ENCODE measurements around the gene CACNA1C.

The CACNA1C gene

DNA sequence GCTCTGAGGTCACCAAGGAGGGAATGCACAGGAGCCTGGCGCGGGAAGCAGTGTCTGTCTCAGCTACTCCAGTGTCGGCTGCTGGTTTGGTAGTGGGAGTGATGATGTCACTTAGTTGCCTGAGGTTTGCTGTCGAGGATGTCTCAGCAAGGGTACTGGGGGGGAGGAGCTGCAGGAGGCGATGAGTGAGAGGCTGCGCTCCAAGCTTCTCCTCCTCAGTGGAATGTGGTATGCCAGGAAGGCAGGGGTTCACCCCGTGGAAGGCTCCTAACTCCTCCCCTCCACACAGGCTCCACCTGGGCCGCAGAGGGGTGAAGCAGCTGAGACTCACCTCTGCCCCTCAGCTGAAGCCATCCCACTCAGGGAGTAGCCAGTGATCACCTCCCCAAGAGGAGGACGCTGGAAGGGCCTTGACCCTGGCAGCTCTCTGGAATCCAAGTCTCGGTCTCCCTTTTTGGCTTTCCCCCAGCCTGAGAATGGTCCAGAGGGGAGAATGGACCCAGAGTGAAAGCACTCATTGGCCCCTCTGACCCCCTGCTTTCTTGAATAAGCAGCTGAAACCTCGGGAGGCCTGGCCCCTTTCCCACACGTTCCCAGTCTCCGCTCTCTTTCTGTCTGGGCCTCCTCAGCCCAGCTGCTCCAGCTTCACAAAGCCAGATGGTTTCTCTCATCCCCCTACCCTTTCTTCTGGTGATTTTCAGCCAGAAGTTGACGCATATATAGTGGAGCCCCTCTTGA lies 563.0 kb downstream of the CACNA1C start:
- DNase-seq: no peak

DNA sequence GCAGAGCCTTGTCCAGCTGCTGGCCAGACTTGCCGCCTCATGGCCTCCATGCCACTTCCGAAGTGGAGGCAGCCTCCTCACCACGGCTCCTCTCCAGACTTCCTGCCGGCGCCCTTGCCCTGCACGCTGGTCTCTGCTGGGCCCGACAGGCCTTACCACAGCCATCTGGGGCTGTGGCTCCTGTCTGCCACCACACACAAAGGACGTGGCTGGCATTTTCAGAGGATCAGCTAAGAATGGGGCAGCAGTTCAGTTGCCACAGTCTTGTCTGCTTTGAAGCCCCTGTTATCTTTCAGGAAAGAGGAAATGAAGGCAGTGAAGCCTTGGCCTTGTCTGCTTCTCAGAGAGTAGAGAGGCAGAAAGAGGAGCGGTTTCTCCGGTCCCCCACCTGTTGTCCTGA lies 564.0 kb downstream of the CACNA1C start:
- no peak for DNase-seq

DNA sequence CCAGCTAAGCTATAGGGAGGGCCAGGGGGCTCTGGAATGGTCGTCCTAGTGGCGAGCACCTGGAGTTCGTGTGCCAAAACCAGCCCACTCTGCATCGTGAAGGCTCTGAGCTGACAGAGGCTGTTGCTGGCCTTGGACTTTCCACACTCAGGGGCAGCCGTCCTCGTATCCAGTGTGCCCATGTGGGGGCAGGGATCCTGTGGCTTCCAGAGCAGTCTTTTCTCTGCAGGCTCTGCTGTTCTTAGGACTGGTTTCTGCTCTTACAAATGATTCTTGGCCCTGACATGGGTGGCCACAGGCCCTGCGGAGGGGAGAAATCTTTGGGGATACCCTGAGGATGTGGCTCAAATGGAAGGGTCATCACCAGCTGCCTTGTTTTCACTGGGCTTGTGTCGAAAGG lies 564.6 kb downstream of the CACNA1C start:
- no peak for DNase-seq

DNA sequence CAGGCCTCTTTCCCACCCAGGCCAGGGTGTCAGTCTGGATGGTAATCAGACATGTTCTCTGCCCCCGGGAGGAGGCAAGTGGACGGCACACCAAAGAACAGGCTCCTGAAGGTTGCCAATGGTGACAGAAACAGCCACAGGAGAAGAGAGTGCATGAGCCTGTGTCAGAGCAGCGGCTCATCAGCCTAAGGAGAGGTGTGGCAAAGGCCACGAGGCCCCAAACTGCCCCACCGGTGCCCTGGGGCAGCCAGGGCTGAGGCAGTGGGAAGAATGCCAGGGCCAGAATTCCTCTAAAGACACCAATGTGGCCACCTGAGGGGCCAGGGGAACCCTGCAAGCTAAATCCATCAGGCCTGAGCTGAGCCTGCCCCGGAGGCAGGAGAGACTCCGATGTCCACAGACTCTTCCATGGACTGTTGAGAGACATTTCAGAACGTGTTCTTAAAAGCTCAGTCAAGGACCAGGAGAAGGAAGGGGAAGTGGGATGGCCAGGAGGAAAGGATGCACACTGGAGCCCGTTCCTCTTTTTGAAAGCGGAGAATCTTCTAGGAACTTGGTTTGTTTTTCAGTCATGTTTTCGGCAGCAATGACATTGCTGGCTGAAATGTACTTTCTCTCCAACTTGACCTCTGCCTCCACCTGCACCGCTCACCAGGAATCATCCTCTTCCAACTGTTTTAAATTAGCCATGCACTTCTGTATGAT lies 565.7 kb downstream of the CACNA1C start:
- no peak for DNase-seq

GRCh38 chr12:2619136-2619535 lies 566.3 kb downstream of the CACNA1C start:
- no peak for DNase-seq

- no peak for DNase-seq
Observed at GRCh38 chr12:2622460-2622859, 569.7 kb downstream of the CACNA1C start.

- DNase-seq: no peak
Observed at GRCh38 chr12:2623472-2623871, 570.7 kb downstream of the CACNA1C start.

GRCh38 chr12:2624543-2625288 lies 571.9 kb downstream of the CACNA1C start:
- DNase-seq: no peak

DNA sequence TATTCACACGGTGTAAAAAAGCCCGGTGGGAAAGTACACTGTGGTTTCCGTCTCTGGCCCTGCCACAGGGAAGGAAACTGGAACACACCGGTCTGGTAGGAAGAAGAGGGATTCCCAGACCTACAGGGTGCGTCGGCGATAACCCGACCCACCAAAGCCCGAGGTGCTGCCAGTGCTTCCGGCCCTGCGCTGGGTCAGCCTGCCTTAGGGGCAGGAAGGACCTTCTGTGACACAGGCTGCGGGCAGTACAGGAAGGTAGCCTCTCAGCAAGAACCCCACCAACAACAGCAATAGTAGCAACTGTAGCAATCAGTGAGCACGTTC lies 572.5 kb downstream of the CACNA1C start:
- DNase-seq: no peak

DNA sequence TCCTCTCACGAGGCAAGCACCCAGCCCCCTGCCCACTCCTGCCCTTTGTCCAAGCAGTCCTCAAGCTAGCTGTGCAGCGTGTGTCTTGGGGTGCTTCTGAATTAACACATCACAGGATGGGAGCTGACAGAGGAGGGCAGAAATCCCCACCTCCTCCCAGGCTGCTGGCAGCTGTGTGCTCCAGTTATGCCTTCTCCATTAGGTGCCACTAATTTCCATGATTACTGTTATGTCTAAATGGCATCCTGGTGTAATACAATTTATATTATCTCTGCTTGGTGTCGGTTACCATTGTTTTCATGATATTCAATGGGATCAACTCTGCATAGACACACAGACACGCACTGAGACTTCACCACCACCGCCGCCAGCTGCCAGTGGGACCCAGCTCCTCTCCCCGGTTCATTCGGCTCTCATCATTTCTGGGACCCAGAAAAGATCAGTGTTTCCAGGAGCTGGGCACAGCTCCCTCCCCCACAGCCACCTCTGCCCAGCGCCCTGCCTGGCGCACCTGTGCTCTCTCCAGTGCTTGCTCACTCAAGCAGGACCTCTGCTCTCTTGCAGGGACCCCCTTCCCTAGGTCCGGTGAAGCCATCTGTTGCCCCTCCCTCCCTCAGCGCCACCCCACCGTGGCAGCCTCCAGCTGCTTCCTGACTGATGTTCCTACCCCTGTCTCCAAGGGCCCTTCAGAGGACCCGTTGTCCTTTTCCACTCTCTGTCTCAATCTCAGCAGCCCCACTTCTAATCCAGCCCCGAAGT lies 574.5 kb downstream of the CACNA1C start:
- no peak for DNase-seq

DNA sequence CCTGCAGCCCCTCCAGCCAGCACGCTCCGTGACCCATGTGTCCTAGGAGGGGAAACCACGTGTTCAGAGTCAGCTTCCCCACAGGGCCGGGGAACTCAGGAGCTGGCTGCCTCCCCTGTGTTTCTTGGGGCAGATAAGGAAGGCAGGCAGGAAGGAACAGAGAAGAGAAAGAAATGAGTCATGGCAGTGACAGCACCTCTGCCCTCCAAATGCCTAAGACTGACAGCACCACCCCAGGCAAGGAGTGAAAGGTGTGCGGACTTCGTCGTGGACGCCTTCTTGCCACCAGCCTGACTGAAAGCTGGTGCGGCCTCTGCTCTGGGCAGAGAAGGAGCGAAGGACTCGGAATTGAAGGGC lies 575.0 kb downstream of the CACNA1C start:
- DNase-seq: no peak

GRCh38 chr12:2628401-2628800 lies 575.6 kb downstream of the CACNA1C start:
- no peak for DNase-seq

DNA sequence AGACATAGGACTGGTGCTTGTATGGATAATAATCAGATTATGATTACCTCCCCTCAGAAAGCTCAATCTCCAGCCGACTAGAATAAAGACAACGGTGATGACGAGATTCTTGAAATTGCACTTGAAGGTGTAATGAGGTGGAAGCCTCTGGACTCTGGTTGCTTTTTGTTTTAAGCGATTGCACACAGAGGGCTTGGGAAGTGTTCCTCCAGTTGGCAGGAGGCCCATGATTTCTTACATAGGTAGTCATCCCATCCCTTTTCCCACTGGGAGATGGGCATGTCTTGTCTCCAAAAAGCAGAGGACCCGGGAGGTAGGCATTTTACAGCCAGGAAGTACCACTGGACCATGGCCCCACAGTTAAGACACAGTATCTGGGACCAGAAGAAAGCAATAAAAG lies 576.3 kb downstream of the CACNA1C start:
- DNase-seq: no peak

- no peak for DNase-seq
Observed at GRCh38 chr12:2631653-2632350, 579.0 kb downstream of the CACNA1C start.

DNA sequence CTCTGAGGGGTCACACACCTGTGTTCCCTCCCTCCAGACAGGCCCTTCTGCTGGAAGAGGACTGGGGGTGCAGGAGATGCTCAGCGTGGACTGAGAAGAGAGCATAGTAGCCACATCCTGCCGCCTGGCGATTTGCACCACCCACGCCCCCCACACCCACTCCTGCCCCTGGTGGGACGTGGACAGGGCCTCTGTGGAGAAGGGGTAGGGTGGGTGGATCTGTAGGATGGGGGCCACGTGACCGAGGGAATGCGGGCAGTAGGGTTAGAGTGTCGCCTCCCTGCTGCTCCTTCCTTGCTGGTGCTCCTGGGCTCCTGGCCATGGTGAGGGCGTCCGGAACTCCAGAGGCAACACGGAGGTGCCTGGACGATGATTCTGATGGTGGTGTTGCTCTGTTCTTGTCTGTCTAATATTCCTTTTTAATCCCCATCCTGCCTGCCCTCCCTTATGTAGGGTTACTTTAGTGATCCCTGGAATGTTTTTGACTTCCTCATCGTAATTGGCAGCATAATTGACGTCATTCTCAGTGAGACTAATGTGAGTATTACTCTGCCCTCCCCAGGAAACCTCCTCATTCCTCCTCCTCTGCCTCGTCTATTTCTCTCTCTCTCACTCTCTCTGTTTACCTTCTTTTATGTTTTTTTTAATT lies 580.5 kb downstream of the CACNA1C start:
- no peak for DNase-seq

- no peak for DNase-seq
Observed at GRCh38 chr12:2633825-2634200, 581.0 kb downstream of the CACNA1C start.

DNA sequence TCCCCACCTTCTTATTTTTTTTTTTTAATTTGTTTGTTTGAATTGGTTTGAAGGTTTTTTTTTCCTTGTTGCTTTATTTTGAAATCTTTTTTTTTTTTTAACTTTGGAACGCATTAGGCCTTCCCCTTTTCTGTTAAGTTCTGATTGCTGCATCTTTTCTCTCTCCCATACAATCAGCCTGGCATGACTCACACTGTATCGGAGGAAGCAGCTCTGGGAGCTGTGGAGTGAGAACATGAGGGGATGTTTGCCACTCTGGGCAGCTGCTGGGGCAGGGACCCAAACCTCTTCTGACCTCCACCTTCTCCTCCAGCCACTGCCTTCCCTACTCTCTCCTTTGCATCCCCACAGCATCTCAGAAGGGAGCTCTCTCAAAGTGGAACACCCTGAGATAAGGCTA lies 581.7 kb downstream of the CACNA1C start:
- no peak for DNase-seq

DNA sequence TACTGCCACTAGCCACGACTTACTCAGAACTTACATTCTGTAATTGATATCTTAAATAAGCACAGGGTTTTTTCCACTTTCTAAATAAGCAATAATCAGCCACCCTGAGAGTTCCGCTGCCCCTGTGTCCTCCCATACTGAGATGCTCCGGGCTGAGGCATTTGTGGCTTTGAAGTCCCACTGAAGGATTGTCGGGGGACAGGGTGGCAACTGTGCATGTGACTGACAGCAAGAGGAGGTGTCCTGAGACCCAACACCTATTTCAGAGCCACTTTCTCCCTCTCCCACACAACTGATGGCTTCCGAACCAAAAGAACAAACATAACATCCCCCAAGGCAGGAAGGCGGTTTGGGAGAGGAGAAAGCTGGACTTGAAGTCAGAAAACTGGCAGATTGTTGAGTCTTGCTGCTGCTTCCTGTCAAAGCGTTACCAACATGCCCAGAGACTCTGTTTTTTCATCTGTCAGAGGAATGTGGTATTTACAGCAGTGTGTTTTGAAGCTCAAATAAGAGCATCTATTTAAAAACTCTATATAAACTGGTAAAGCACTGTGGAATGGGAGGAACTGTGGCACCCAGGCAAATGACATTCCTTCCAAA lies 584.1 kb downstream of the CACNA1C start:
- DNase-seq: no peak

DNA sequence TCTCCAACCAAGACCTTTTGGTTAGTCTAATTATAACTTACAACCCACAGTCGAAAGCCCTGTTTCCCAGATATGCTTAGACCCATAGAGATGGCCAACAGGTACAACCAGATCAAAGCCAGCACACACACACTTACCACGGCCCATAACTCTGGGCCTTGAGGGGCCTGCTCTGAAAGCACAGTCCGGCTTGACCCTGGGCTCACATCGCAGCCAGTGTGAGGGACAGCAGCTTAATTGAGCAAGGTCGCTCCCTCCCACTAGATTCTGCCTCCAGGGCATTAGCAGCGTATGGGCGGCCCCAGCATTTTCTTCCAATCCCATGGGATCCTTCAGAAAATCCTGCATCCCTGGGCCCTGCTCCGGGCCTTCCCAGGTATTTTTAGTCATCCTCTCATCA lies 584.6 kb downstream of the CACNA1C start:
- DNase-seq: no peak

DNA sequence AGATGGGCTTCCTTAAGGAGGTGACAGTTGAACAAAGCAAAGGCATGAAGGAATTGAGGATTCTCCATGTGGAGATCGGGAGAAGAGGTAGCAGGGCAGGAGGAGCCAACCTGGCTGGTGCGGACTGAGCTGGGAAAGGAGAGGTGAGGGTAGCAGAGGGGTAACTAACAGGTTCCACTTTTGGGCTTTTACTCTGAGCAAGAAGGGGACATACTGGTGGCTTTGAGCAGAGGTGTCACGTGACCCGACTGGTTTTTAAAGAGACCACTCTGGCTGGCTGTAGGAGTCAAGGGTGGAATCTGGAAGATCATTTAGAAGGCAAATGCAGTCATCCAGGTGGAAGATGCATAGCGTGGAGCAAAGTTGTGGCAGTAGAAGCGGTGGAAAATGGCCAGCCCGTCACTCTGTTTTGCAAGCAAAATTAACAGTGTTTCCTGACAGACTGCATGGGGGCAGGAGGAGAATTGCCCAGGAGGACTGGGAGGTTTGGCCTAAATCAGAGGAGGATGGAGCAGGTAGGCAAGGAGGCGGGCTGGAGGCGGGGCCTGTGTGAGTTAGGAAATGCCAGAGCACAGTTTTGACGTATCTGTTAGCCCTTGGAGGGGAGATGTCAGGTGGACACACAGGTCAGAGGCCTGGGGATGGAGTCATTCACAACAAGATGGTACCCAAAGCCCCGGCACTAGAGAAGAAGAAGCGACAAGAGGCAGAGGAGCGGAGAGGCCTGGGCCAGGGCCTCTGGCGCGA lies 585.7 kb downstream of the CACNA1C start:
- DNase-seq: no peak

- no peak for DNase-seq
Observed at GRCh38 chr12:2639020-2639298, 586.2 kb downstream of the CACNA1C start.

Measured in activated naive CD4-positive, alpha-beta T cell treated with Interleukin-2 at 50 U/mL for 16 hours (primary cell).